Fibroblast of skin of back (primary cell): ENCODE data around the gene USP3.
"Not testable (repeated sequence)": the region's sequence is repeated elsewhere in the genome, so short reads cannot be mapped to it uniquely, and the experiment has no call there.

Experiments used
- DNase-seq: peaks from one replicate; pipeline ENCODE4 v3.0.0-alpha.2; 2013

Gene USP3

GRCh38 chr15:63617147-63617546, 112.8 kb downstream of the USP3 start:
- DNase-seq, result not testable (repeated sequence)

GRCh38 chr15:63617627-63618026, 113.2 kb downstream of the USP3 start:
- DNase-seq, result not testable (repeated sequence)

GRCh38 chr15:63620760-63621159, 116.4 kb downstream of the USP3 start:
- DNase-seq, result not testable (repeated sequence)

GRCh38 chr15:63623232-63623969, 119.0 kb downstream of the USP3 start:
- DNase-seq, result no peak

- DNase-seq, result no peak
These were observed 122.6 kb downstream of the USP3 start for GRCh38 chr15:63626955-63627354.

GRCh38 chr15:63628123-63628822, 123.9 kb downstream of the USP3 start:
- DNase-seq, result no peak

GRCh38 chr15:63630036-63630751, 125.8 kb downstream of the USP3 start:
- no peak for DNase-seq

GRCh38 chr15:63633312-63633711, 128.9 kb downstream of the USP3 start:
- DNase-seq, result no peak

- DNase-seq, result peak; percentile 36
These were observed 129.8 kb downstream of the USP3 start for GRCh38 chr15:63634154-63634553.

GRCh38 chr15:63636518-63637061, 132.2 kb downstream of the USP3 start:
- DNase-seq, result no peak

GRCh38 chr15:63638839-63639238, 134.4 kb downstream of the USP3 start:
- DNase-seq, result no peak

GRCh38 chr15:63640146-63640545, 135.8 kb downstream of the USP3 start:
- DNase-seq, result no peak
